A673 (cell line): Measurements from ENCODE around the gene HMGN3. TPM values are rescaled to one million over a fixed set of nuclear protein-coding genes. Genes with fewer than 3 reads are reported as not detected.

Experiments
- BruUV-seq: library from RNA; stranded (reverse); fragments of 400-500 nt; replicated peaks from 2 replicates; lab custom pipeline; 2021; lab: Mats Ljungman, UMichigan
- CTCF ChIA-PET: fragments of 300-600 bp; sonication (Branson Sonifier 250); formaldehyde crosslinking; loops from one replicate; lab custom pipeline; 2022; ENCODE audit warnings: antibody characterized with exemption; lab: Charles Lee
- POLR2A ChIA-PET: fragments of 300-600 bp; sonication (Branson Sonifier 250); formaldehyde crosslinking; loops from one replicate; lab custom pipeline; 2022; ENCODE audit warnings: antibody characterized with exemption; ENCODE audit not compliant: low non-redundant PET; lab: Charles Lee
- DNase-seq: peaks from one replicate; pipeline ENCODE4 v3.0.0-alpha.2; 2015; ENCODE audit warnings: low spot score
- H3K27ac ChIP-seq: fragments of 200-600 bp; sonication (generic); 2 replicates; pipeline ENCODE4 v1.5.1; 2016; ENCODE audit warnings: mixed run types, low read depth, mild to moderate bottlenecking, mixed read lengths, antibody characterized with exemption, low read length; ENCODE audit not compliant: poor library complexity, severe bottlenecking
- H3K27me3 ChIP-seq: fragments of 200-600 bp; sonication (generic); replicated peaks from 2 replicates; pipeline ENCODE4 v1.6.1; 2017; ENCODE audit warnings: mixed run types, low read depth, mild to moderate bottlenecking, mixed read lengths, antibody characterized with exemption, low read length; ENCODE audit not compliant: insufficient read depth, poor library complexity
- H3K36me3 ChIP-seq: fragments of 200-600 bp; sonication (generic); 2 replicates; pipeline ENCODE4 v1.6.1; 2016; ENCODE audit warnings: mixed run types, mild to moderate bottlenecking, mixed read lengths, antibody characterized with exemption, low read length; ENCODE audit not compliant: insufficient read depth, poor library complexity, severe bottlenecking
- H3K4me1 ChIP-seq: fragments of 200-600 bp; sonication (generic); 2 replicates; pipeline ENCODE4 v1.6.1; 2017; ENCODE audit warnings: mixed run types, mild to moderate bottlenecking, mixed read lengths, antibody characterized with exemption, low read length; ENCODE audit not compliant: insufficient read depth, poor library complexity, severe bottlenecking
- H3K4me3 ChIP-seq: fragments of 200-600 bp; sonication (generic); 2 replicates; pipeline ENCODE4 v1.5.1; 2016; ENCODE audit warnings: low read depth, mixed run types, mild to moderate bottlenecking, mixed read lengths, low read length; ENCODE audit not compliant: poor library complexity, severe bottlenecking
- H3K9me3 ChIP-seq: fragments of 200-600 bp; sonication (generic); 2 replicates; pipeline ENCODE4 v1.6.1; 2016; ENCODE audit warnings: mixed run types, low read depth, mild to moderate bottlenecking, mixed read lengths, antibody characterized with exemption, low read length; ENCODE audit not compliant: poor library complexity, severe bottlenecking
- CTCF ChIP-seq: fragments of 300-800, 200-600 bp; sonication (generic); conservative IDR thresholded peaks from 2 replicates; pipeline ENCODE4 v1.5.1; 2017; ENCODE audit warnings: low read depth, mild to moderate bottlenecking, antibody characterized with exemption, low read length, moderate library complexity, mixed read lengths
- EZH2 ChIP-seq: fragments of 200-600 bp; sonication (generic); IDR thresholded peaks from 2 replicates; pipeline ENCODE4 v1.6.1; 2017; ENCODE audit warnings: borderline replicate concordance, low read depth, mild to moderate bottlenecking, mixed read lengths, antibody characterized with exemption, low read length; ENCODE audit not compliant: poor library complexity, severe bottlenecking
- intact Hi-C: fragments of 100-400 bp; cut with micrococcal nuclease; formaldehyde crosslinking; loops from one replicate; pipeline ENCODE4 v1.10.0; 2022; ENCODE audit not compliant: unreplicated experiment
- total RNA-seq: library from RNA; stranded (reverse); gene quantifications from 2 replicates; pipeline ENCODE4 v1.2.3, GENCODE V29; 2021

HMGN3 gene
- total RNA-seq, 1 experiment from 2014 or later, result 83.8 TPM

GRCh38 chr6:79184641-79185040, 49.8 kb downstream of the HMGN3 start:
- no TSS peak for BruUV-seq
- Histone ChIP-seq H3K4me3 (no peak overlapping the region), H3K27ac (no peak overlapping the region), H3K9me3 (no peaks in the 10 kb centered on the region), H3K36me3 (no peaks in the 10 kb centered on the region), H3K4me1 (no peaks in the 10 kb centered on the region), H3K27me3 (no peaks in the 10 kb centered on the region)
- no peak for TF ChIP-seq CTCF
- no peak for TF ChIP-seq EZH2
- ChIA-PET CTCF (no interaction called here), POLR2A (no interaction called here)
- intact Hi-C loops, result no loop called here
- DNase-seq, result no peak

GRCh38 chr6:79184086-79184485, 50.4 kb downstream of the HMGN3 start:
- DNase-seq, result no peak
- no TSS peak for BruUV-seq
- intact Hi-C loops, result no loop called here
- ChIA-PET POLR2A (no interaction called here), CTCF (no interaction called here)
- H3K9me3 ChIP-seq, result no peaks in the 10 kb centered on the region
- H3K36me3 ChIP-seq, result no peaks in the 10 kb centered on the region
- H3K4me3 ChIP-seq, result no peak overlapping the region
- no peaks in the 10 kb centered on the region for H3K4me1 ChIP-seq
- H3K27ac ChIP-seq, result no peak overlapping the region
- TF ChIP-seq EZH2 (no peak), CTCF (no peak)
- H3K27me3 ChIP-seq, result no peaks in the 10 kb centered on the region

- no peak for DNase-seq
- H3K4me1 ChIP-seq, result no peaks in the 10 kb centered on the region
- no peak for TF ChIP-seq EZH2
- TF ChIP-seq CTCF, result no peak
- H3K4me3 ChIP-seq, result no peak overlapping the region
- no peaks in the 10 kb centered on the region for H3K36me3 ChIP-seq
- CTCF ChIA-PET, result no interaction called here
- no peaks in the 10 kb centered on the region for H3K27me3 ChIP-seq
- H3K27ac ChIP-seq, result no peak overlapping the region
- intact Hi-C loops, result no loop called here
- POLR2A ChIA-PET, result no interaction called here
- no TSS peak for BruUV-seq
- H3K9me3 ChIP-seq, result no peaks in the 10 kb centered on the region
Measured at GRCh38 chr6:79180052-79180451, 54.4 kb downstream of the HMGN3 start.
